GM18909 (cell line): Measurements from ENCODE around the gene MT1F.

Source experiments
- ATAC-seq: cut with Tn5 transposase; IDR thresholded peaks from one replicate; pipeline ENCODE4 v1.9.1; 2021; ENCODE audit warnings: mild to moderate bottlenecking; ENCODE audit not compliant: unreplicated experiment, poor library complexity

MT1F gene

DNA sequence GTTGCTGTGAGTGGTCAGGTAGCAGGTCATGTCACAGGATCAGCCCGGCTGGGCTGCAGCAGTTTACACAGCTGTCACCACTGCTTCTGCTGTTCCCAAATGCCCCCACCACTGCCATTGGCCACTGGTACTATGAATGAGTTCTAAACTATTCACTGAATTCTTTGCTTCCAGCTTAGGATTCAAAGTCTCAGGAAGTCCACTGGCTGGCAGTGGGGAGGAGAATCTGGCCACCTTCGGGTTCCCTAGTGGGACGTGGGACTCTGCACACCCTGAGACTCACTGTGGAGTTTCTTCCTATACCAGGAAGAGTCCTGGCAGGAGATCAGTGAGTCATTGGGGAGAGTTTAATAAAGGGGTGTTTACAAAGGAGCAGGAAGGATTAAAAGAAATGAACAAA is 31.4 kb downstream of the MT1F start:
- ATAC-seq = no peak

DNA sequence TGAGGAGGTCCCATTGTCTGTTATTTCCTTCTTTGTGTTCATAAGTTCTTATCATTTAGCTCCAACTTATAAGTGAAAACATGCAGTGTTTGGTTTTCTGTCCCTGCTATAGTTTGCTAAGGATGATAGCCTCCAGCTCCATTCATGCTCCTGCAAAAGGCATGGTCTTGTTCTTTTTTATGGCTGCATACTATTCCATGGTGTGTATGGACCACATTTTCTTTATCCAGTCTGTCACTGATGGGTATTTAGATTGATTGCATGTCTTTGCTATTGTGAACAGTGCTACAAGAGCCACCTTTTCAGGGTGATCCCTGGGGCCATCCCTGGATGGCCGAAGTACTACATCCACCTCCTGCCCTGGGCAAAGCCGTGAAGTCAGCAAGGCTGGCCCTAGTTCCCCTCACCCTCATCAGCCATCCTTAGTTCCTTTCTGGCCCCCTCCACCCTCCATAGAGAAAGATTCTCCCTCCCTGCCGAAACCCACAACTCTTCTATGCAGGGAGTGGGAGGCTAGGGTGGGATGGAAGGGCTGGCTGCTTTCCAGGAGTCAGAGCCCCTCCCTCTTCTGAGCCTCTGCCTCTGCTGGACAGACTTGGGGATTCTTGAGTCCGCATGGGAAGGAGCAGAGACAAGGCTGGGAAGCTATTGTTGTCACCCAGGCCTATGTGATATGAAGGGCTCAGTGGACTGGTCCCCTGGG is 32.8 kb downstream of the MT1F start:
- no peak for ATAC-seq

DNA sequence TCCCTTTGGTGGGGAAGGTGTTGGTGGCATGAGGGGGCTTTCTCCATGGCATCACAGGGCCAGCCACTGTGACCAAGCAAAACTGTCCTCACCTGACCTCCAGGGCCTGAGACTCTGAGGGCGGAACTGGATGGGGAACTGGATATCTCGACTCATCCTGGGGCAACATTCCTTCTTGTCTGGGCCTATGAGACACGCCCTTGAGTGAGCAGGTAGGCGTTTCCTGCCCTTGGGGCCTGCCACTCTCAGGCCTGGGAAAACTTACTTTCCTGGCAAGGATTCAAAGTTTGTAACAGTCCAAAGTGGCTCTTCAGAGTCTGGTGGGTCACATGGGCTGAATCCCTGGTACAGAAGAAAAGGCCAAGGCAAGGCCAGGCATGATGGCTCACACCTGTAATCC is 34.1 kb downstream of the MT1F start:
- ATAC-seq = no peak

DNA sequence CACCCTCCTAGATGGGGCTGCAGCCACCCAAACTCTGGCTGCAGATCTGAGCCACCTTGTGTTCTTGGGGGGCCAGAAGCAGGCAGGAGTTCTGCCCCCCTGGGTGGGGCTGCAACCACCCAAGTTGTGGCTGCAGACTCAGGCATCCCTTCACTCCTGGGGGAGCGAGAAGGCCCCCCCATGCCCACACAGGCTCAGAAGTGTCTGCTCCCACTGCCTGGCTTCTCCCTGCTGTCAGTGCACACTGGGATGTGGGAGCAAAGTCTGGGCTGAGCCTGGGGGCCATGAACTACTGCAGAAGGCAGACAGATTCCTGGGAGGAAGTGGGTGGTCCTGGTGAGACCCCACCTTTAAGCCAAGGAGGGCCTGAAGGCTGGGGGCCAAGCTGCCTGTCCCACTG is 37.5 kb downstream of the MT1F start:
- ATAC-seq = no peak

DNA sequence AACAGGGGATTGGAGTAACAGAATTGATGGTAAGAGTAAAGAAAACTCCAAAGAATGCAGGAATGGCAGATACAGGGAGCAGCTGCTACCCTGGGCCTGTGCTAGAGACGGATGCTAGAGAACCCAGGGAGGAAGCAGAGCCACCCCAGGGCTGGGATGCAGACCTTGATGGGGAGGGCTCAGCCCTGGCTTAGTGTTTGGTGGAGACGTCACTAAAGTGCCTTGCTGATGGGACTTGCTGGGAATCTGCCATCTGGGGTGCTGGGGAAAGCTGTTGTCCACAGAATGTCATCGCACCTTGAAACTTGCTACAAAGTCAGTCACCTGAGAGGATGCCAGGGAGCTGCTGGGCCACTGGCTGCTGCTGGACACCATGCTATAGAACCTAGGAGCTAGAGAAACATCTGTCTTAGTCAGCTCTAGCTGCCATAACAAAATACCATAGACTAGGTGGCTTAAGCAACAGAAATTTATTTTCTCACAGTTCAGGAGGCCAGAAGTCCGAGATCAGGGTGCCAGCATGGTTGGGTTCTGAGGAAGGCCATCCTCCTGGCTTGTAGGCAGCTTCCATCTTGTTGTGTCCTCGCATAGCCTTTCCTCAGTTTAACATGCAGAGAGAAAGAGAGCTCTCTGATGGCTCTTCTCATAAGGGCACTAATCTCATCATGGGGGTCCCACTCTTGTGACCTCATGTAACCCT is 39.8 kb downstream of the MT1F start:
- no peak for ATAC-seq

DNA sequence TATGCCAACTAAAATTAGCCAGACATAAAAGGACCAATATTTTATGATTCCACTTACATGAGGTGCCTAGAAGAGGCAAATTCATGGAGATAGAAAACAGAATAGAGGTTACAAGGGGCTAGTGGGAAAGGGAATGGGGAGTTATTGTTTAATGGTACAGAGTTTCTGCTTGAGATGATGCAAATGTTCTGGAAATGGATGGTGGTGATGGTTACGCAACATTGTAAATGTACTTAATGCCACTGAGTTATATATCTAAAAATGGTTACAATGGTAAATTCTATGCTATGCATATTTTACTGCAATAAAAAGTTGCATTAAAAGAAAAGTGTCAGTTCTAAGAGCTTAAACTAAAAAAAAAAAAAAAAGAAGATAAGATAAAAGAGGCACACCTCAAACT is 42.4 kb downstream of the MT1F start:
- ATAC-seq = no peak

DNA sequence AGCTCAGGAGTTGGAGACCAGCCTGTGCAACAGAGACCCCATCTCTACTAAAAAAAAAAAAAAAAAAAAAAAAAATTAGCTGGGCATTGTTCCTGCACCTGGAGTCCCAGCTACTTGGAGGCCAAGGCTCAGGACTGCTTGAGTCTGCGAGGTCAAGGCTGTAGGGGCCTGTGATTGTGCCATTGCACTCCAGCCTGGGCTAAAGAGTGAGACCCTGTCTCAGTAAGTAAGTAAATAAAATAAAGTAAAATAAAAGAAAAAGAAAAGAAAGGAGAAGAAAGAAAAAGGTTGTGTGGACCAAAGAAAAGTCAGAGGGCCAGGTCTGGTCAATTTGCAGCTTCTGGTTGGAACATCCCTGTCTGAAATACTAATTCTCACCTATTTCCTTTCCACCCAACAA is 42.9 kb downstream of the MT1F start:
- ATAC-seq = no peak

DNA sequence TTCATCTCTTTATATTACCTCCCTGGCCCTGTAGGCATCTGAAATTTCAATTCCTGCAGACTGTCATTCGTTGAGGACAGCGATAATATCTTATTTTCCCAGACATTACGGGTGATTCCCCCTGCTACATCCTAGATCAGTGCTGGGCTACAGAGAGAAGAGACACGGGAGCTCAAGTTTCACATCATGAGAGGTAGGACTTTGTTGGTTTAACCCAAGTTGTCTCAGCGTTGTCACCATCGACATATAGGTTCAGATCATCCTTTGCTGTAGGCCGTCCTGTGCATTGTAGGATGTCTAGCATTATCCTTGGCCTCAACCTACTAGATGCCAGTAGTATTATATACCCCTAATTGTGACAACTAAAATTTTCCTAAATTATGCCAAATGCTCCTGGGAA is 43.8 kb downstream of the MT1F start:
- no peak for ATAC-seq

DNA sequence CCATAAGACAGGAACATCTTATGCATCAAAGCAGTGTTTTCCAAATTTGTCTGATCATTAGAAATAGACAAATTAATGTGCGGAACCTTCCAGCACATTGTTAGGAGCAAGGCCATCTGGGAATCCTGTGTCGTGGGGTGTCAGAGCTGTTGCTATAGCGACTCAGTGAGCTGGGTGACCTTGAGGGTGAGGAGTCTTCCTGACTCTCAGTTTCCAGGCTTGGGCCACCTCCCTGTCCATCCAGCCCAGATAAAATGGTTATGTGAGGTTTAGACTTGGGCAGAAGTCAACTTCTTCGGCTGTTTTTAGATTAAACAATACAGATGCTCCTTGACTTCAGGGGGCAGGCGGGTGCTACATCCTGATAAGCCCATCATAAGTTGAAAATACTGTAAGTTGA is 45.1 kb downstream of the MT1F start:
- ATAC-seq = no peak
